Measurements from ENCODE around the gene A4GALT. TPM values are rescaled to one million over a fixed set of nuclear protein-coding genes. Genes with fewer than 3 reads are reported as not detected.
A peak's percentile ranks its signal among the peaks of the same experiment; 100 is the strongest.

A4GALT gene
- total and polyA plus RNA-seq, 10 of the 15 experiments (the other 5 are each of a cell fraction or from before 2014, with no cell fraction given): 0.04 to 3.9 (median 2.3) TPM; not detected in 1

GRCh38 chr22:42721045-42721434 lies 370 bp upstream of the A4GALT start:
- ChIA-PET SMC1A (ENCODE audit: uncharacterized antibody, unreplicated experiment) (no interaction called here), RAD21 (ENCODE audit: unreplicated experiment) (no interaction called here), CTCF (no interaction called here), POLR2A (interaction anchor here (0.6 to 1.5 kb wide), 4 partner anchors 36 to 137 kb away, joined by 3 to 4 read pairs (median 3); no protein-coding TSS in a partner anchor)
- peaks cover 26% of the 10 kb centered on the region for H3K4me1 ChIP-seq (ENCODE audit: control insufficient read depth, insufficient read depth, low read length)
- peak overlapping the region; percentile 76 for H3K4me3 ChIP-seq
- TF ChIP-seq HDGF (IDR thresholded peaks at IDR 0.05): no peak
- no peak for TF ChIP-seq ELK1 (IDR thresholded peaks at IDR 0.05; ENCODE audit: low read depth, low read length)
- TF ChIP-seq ATF3 (IDR thresholded peaks at IDR 0.05; ENCODE audit: borderline replicate concordance, extremely low read depth, low read depth, low read length): no peak
- TF ChIP-seq IKZF2 (IDR thresholded peaks at IDR 0.05): peak in 1 of 2 experiments; percentile 31; a peak in 1 of 4 replicates
- peak; percentile 41 for TF ChIP-seq MEF2B (IDR thresholded peaks at IDR 0.05; ENCODE audit: partially characterized antibody, poor library complexity, severe bottlenecking)
- TF ChIP-seq EZH2 (IDR thresholded peaks at IDR 0.05; ENCODE audit: borderline replicate concordance, control insufficient read depth, low read depth, low read length): no peak
- TF ChIP-seq RAD51 (IDR thresholded peaks at IDR 0.05): no peak
- no peak for TF ChIP-seq MTA2 (IDR thresholded peaks at IDR 0.05; ENCODE audit: low read depth)
- peak; percentile 79 for TF ChIP-seq ZNF217 (IDR thresholded peaks at IDR 0.05)
- no peak for TF ChIP-seq ZNF207 (IDR thresholded peaks at IDR 0.05; ENCODE audit: borderline replicate concordance)
- no peaks in the 10 kb centered on the region for H4K20me1 ChIP-seq (ENCODE audit: control insufficient read depth, insufficient read depth)
- DNase-seq (ENCODE audit: low read depth, low spot score) (no peak), ATAC-seq (no peak), FAIRE-seq (no peak)
- peaks cover 19% of the 10 kb centered on the region for H3K79me2 ChIP-seq (ENCODE audit: control insufficient read depth, insufficient read depth, low read length)
- no peak overlapping the region for H3K27ac ChIP-seq (ENCODE audit: control insufficient read depth, insufficient read depth)
- no peaks in the 10 kb centered on the region for H3K9me3 ChIP-seq (replicated peaks; ENCODE audit: control insufficient read depth, insufficient read depth, low read length)
- intact Hi-C loops (cut with micrococcal nuclease; ENCODE audit: unreplicated experiment) (no loop called here), in situ Hi-C loops (cut with MboI) (no loop called here)
- H2AFZ ChIP-seq (ENCODE audit: control insufficient read depth, low read depth, low read length): peak overlapping the region; percentile 31
- no peaks in the 10 kb centered on the region; a peak in 1 of 4 replicates for H3K27me3 ChIP-seq (replicated peaks in 1 of 2; ENCODE audit: control insufficient read depth in 2 of 2, insufficient read depth in 2 of 2, low read length in 1 of 2)
- H3K9ac ChIP-seq (ENCODE audit: control insufficient read depth, insufficient read depth, low read length): peak overlapping the region; percentile 10; the same call in 1 of the 2 replicates
- 0% methylated on average over 18 of the region's 22 CpGs for WGBS (ENCODE audit: insufficient coverage, insufficient replicate concordance, low lambda C conversion rate, missing lambda C conversion rate)
- BruUV-seq (replicated peaks): TSS peak; percentile 86
- H3K36me3 ChIP-seq (ENCODE audit: control insufficient read depth in 2 of 2, insufficient read depth in 2 of 2, low read length in 1 of 2): no peaks in the 10 kb centered on the region
- H3K4me2 ChIP-seq (ENCODE audit: control insufficient read depth, insufficient read depth): peak overlapping the region; percentile 90
